GM23248 (cell line): ENCODE measurements around the gene RBFOX2. TPM values are rescaled to one million over a fixed set of nuclear protein-coding genes. Genes with fewer than 3 reads are reported as not detected.

Experiments used
- DNase-seq: peaks from one replicate; pipeline ENCODE4 v3.0.0-alpha.2; 2015
- H2AFZ ChIP-seq: fragments of 200-600 bp; sonication (generic); 2 replicates; pipeline ENCODE4 v1.6.1; 2016; ENCODE audit warnings: antibody characterized with exemption
- H3F3A ChIP-seq: fragments of 200-600 bp; sonication (generic); 2 replicates; pipeline ENCODE4 v1.6.1; 2016; ENCODE audit warnings: mild to moderate bottlenecking, antibody characterized with exemption, mixed run types; ENCODE audit not compliant: insufficient read depth
- H3K27ac ChIP-seq: fragments of 200-600 bp; sonication (generic); 2 replicates; pipeline ENCODE4 v1.5.1; 2016; ENCODE audit warnings: mild to moderate bottlenecking
- H3K27me3 ChIP-seq: fragments of 200-600 bp; sonication (generic); replicated peaks from 2 replicates; pipeline ENCODE4 v1.6.1; 2016; ENCODE audit warnings: mild to moderate bottlenecking; ENCODE audit not compliant: insufficient read depth
- H3K36me3 ChIP-seq: fragments of 200-600 bp; sonication (generic); 2 replicates; pipeline ENCODE4 v1.6.1; 2016; ENCODE audit warnings: low read depth, mild to moderate bottlenecking
- H3K4me1 ChIP-seq: fragments of 200-600 bp; sonication (generic); 2 replicates; pipeline ENCODE4 v1.6.1; 2016; ENCODE audit warnings: mild to moderate bottlenecking; ENCODE audit not compliant: insufficient read depth
- H3K4me2 ChIP-seq: fragments of 200-600 bp; sonication (generic); one replicate; pipeline ENCODE4 v1.6.1; 2016; ENCODE audit warnings: mild to moderate bottlenecking; ENCODE audit not compliant: unreplicated experiment
- H3K4me3 ChIP-seq: fragments of 200-600 bp; sonication (generic); 2 replicates; pipeline ENCODE4 v1.5.1; 2016; ENCODE audit warnings: mild to moderate bottlenecking
- H3K79me2 ChIP-seq: fragments of 200-600 bp; sonication (generic); 2 replicates; pipeline ENCODE4 v1.6.1; 2016; ENCODE audit warnings: mild to moderate bottlenecking; ENCODE audit not compliant: insufficient read depth
- H3K9ac ChIP-seq: fragments of 200-600 bp; sonication (generic); 2 replicates; pipeline ENCODE4 v1.6.1; 2016; ENCODE audit warnings: mild to moderate bottlenecking
- H3K9me2 ChIP-seq: fragments of 200-600 bp; sonication (generic); 2 replicates; pipeline ENCODE4 v1.6.1; 2016; ENCODE audit warnings: mixed run types, mild to moderate bottlenecking, moderate library complexity; ENCODE audit not compliant: insufficient read depth
- H3K9me3 ChIP-seq: fragments of 200-600 bp; sonication (generic); one replicate; pipeline ENCODE4 v1.6.1; 2017; ENCODE audit warnings: low read depth
- H4K20me1 ChIP-seq: fragments of 200-600 bp; sonication (generic); 2 replicates; pipeline ENCODE4 v1.6.0; 2016; ENCODE audit not compliant: insufficient read depth
- EZH2 ChIP-seq: fragments of 200-600 bp; sonication (generic); IDR thresholded peaks from 2 replicates; pipeline ENCODE4 v1.6.1; 2018; ENCODE audit warnings: antibody characterized with exemption, mild to moderate bottlenecking; ENCODE audit not compliant: insufficient read depth, poor library complexity, severe bottlenecking
- EZH2phosphoT487 ChIP-seq: fragments of 200-600 bp; sonication (generic); IDR thresholded peaks from 2 replicates; pipeline ENCODE4 v1.6.1; 2018; ENCODE audit warnings: antibody characterized with exemption, moderate library complexity, mild to moderate bottlenecking, low read depth; ENCODE audit not compliant: insufficient read depth
- WGBS, 2 experiments: methylation state at CpG; one replicate each; pipeline ENCODE4 v1.1.6; 2015 to 2017; ENCODE audit warnings: low lambda C conversion rate in 2 of 2, low coverage in 1 of 2; ENCODE audit errors: missing lambda C conversion rate in 2 of 2; 5-methylcytosine and 5-hydroxymethylcytosine counted together
- in situ Hi-C: fragments of 300-500 bp; cut with MboI; formaldehyde crosslinking; loops from 2 replicates; pipeline ENCODE4 v1.15.0; 2020
- polyA plus RNA-seq: library from polyadenylated mRNA; unstranded; fragments of >200 nt; fragmentation: Nextera tagmentation; extraction: Ambion mirVana; gene quantifications from 2 replicates; pipeline ENCODE4 v1.2.1, GENCODE V29; 2016
- total RNA-seq: library from RNA; depleted of rRNA; stranded (reverse); fragments of >200 nt; shearing (Covaris generic); gene quantifications from 2 replicates; pipeline ENCODE4 v1.2.3, GENCODE V29; 2014

The RBFOX2 gene
- total and polyA plus RNA-seq, 2 experiments from 2014 or later: 127 to 136 TPM

GRCh38 chr22:35736701-35737100 is 291.9 kb downstream of the RBFOX2 start:
- Histone ChIP-seq H3K4me1 (peaks cover 14% of the 10 kb centered on the region), H3K4me2 (no peak overlapping the region), H3K36me3 (peaks cover 17% of the 10 kb centered on the region), H3K27me3 (no peaks in the 10 kb centered on the region), H3K79me2 (no peaks in the 10 kb centered on the region), H4K20me1 (no peaks in the 10 kb centered on the region), H3K9me3 (no peaks in the 10 kb centered on the region), H3K9me2 (no peaks in the 10 kb centered on the region), H3K27ac (no peak overlapping the region), H3K9ac (no peak overlapping the region), H3F3A (peaks cover 17% of the 10 kb centered on the region), H2AFZ (no peak overlapping the region), H3K4me3 (no peak overlapping the region)
- WGBS, 2 experiments: 77 to 79% methylated on average over 11 of the region's 12 CpGs
- TF ChIP-seq EZH2phosphoT487: no peak
- no peak for TF ChIP-seq EZH2
- no peak for DNase-seq
- in situ Hi-C loops: no loop called here

GRCh38 chr22:35736166-35736565 is 292.5 kb downstream of the RBFOX2 start:
- WGBS, 2 experiments: 94 to 96% methylated on average over 5 of the region's 5 CpGs
- in situ Hi-C loops: no loop called here
- H3K36me3 ChIP-seq: peaks cover 17% of the 10 kb centered on the region

GRCh38 chr22:35735542-35735941 is 293.1 kb downstream of the RBFOX2 start:
- no peaks in the 10 kb centered on the region for H3K79me2 ChIP-seq
- in situ Hi-C loops: no loop called here
- peaks cover 3% of the 10 kb centered on the region; the same call in 1 of the 2 replicates for H3K4me1 ChIP-seq
- no peaks in the 10 kb centered on the region for H3K27me3 ChIP-seq
- no peak overlapping the region for H3K27ac ChIP-seq
- no peak overlapping the region for H2AFZ ChIP-seq
- H3F3A ChIP-seq: 0 out of 2 replicates have a peak, but pooled peaks cover 6% of the 10 kb centered on the region
- no peak for DNase-seq
- no peak overlapping the region for H3K9ac ChIP-seq
- H4K20me1 ChIP-seq: no peaks in the 10 kb centered on the region
- H3K9me3 ChIP-seq: no peaks in the 10 kb centered on the region
- H3K4me2 ChIP-seq: no peak overlapping the region
- no peak for TF ChIP-seq EZH2
- no peak for TF ChIP-seq EZH2phosphoT487
- H3K4me3 ChIP-seq: no peak overlapping the region
- H3K36me3 ChIP-seq: peaks cover 17% of the 10 kb centered on the region
- no peaks in the 10 kb centered on the region for H3K9me2 ChIP-seq
- WGBS, 2 experiments: 79 to 84% methylated on average over 1 of the region's 1 CpG

More at GRCh38 chr22:35736166-35736565, 292.5 kb downstream of the RBFOX2 start:
- Histone ChIP-seq H3K9me2 (no peaks in the 10 kb centered on the region), H3K27me3 (no peaks in the 10 kb centered on the region), H2AFZ (no peak overlapping the region), H3K4me3 (no peak overlapping the region), H3K27ac (no peak overlapping the region), H3K79me2 (no peaks in the 10 kb centered on the region), H3K4me1 (peaks cover 9% of the 10 kb centered on the region), H3K9me3 (no peaks in the 10 kb centered on the region), H4K20me1 (no peaks in the 10 kb centered on the region), H3K9ac (no peak overlapping the region), H3K4me2 (no peak overlapping the region), H3F3A (peaks cover 12% of the 10 kb centered on the region; the same call in 1 of the 2 replicates)
- no peak for TF ChIP-seq EZH2
- no peak for TF ChIP-seq EZH2phosphoT487
- no peak for DNase-seq

GRCh38 chr22:35734517-35734827 is 294.2 kb downstream of the RBFOX2 start:
- H4K20me1 ChIP-seq: no peaks in the 10 kb centered on the region
- in situ Hi-C loops: no loop called here
- TF ChIP-seq EZH2phosphoT487: no peak
- TF ChIP-seq EZH2: no peak
- H3K27me3 ChIP-seq: no peaks in the 10 kb centered on the region
- no peak overlapping the region for H3K4me3 ChIP-seq
- no peaks in the 10 kb centered on the region for H3F3A ChIP-seq
- 79 to 81% methylated on average over 7 of the region's 7 CpGs for WGBS, 2 experiments
- no peaks in the 10 kb centered on the region for H3K79me2 ChIP-seq
- H3K9ac ChIP-seq: no peak overlapping the region
- H2AFZ ChIP-seq: no peak overlapping the region
- no peak overlapping the region for H3K27ac ChIP-seq
- H3K9me2 ChIP-seq: no peaks in the 10 kb centered on the region
- H3K4me1 ChIP-seq: no peaks in the 10 kb centered on the region
- H3K36me3 ChIP-seq: peaks cover 17% of the 10 kb centered on the region
- no peak overlapping the region for H3K4me2 ChIP-seq
- no peak for DNase-seq
- H3K9me3 ChIP-seq: no peaks in the 10 kb centered on the region
